ENCODE measurements around the gene NDUFA11. TPM values are rescaled to one million over a fixed set of nuclear protein-coding genes. Genes with fewer than 3 reads are reported as not detected.
"Not testable (repeated sequence)": the region's sequence is repeated elsewhere in the genome, so short reads cannot be mapped to it uniquely, and the experiment has no call there.

The NDUFA11 gene
- total RNA-seq, 3 donors from 2014 or later: 186 to 278 (median 186) TPM

DNA sequence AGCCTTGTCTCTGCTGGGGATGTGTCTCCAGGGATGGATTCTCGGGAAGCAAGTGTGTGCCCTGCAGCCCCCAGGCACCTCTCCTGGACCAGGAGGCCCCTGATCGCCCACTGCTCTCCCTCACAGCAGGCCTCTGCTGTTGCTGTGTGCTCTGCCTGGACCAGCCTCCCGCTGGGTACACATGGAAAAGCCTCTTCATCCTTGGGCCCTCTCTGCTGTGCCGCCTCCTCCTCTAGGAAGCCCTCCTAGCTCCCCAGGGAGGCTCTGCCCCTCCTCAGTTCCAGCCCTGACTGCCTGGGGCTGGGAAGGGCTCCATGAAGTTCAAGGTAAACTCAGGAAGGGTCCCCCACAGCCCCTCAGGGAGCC is 12.0 kb downstream of the NDUFA11 start:
- H3K27me3 ChIP-seq: peaks cover 0 to 3% of the 10 kb centered on the region in 2 donors
- peaks cover 0 to 8% of the 10 kb centered on the region in 2 donors for H3K4me1 ChIP-seq
- intact Hi-C loops (cut with DNase I; ENCODE audit: low total_unique reads): no loop called here
- peaks cover 7% of the 10 kb centered on the region for H3K36me3 ChIP-seq
- no peak for DNase-seq (ENCODE audit: low spot score in 2 of 2)
- TF ChIP-seq, protein P1, sequence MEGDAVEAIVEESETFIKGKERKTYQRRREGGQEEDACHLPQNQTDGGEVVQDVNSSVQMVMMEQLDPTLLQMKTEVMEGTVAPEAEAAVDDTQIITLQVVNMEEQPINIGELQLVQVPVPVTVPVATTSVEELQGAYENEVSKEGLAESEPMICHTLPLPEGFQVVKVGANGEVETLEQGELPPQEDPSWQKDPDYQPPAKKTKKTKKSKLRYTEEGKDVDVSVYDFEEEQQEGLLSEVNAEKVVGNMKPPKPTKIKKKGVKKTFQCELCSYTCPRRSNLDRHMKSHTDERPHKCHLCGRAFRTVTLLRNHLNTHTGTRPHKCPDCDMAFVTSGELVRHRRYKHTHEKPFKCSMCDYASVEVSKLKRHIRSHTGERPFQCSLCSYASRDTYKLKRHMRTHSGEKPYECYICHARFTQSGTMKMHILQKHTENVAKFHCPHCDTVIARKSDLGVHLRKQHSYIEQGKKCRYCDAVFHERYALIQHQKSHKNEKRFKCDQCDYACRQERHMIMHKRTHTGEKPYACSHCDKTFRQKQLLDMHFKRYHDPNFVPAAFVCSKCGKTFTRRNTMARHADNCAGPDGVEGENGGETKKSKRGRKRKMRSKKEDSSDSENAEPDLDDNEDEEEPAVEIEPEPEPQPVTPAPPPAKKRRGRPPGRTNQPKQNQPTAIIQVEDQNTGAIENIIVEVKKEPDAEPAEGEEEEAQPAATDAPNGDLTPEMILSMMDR (IDR thresholded peaks at IDR 0.05): no peak
- no peak for TF ChIP-seq POLR2A (IDR thresholded peaks at IDR 0.05)
- TF ChIP-seq POLR2AphosphoS5 (IDR thresholded peaks at IDR 0.05): no peak
- H3K27ac ChIP-seq: no peak overlapping the region
- H3K4me3 ChIP-seq: no peak overlapping the region
- no peaks in the 10 kb centered on the region for H3K9me3 ChIP-seq

DNA sequence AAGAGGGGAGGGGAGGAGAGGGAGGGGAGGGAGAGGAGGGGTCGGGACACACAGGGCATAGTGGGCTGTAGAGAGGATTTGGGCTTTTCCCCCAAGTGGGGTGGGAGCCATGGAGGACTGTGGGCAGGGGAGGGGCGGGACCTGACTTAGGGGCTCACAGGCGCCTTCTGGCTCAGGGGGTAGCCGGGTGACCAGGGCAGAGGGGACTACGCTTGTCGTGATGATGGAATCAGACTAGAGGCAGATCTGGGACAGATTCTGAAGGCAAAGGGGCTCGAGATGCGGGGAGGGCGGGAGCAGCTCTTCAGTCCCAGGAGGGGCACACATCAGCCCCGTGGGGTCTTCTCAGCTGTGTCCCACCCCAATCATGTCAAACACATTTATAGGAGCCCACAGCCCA is 13.5 kb downstream of the NDUFA11 start:
- peaks cover 0 to 3% of the 10 kb centered on the region in 2 donors for H3K27me3 ChIP-seq
- no peaks in the 10 kb centered on the region for H3K9me3 ChIP-seq
- H3K4me3 ChIP-seq: no peak overlapping the region
- no peak overlapping the region for H3K27ac ChIP-seq
- H3K4me1 ChIP-seq: peaks cover 0 to 8% of the 10 kb centered on the region in 2 donors
- TF ChIP-seq POLR2A (IDR thresholded peaks at IDR 0.05) (no peak), POLR2AphosphoS5 (IDR thresholded peaks at IDR 0.05) (no peak)
- TF ChIP-seq, protein P1 (IDR thresholded peaks at IDR 0.05): no peak
- DNase-seq (ENCODE audit: low spot score in 2 of 2): no peak
- no peaks in the 10 kb centered on the region for H3K36me3 ChIP-seq
- intact Hi-C loops (cut with DNase I; ENCODE audit: low total_unique reads): no loop called here

DNA sequence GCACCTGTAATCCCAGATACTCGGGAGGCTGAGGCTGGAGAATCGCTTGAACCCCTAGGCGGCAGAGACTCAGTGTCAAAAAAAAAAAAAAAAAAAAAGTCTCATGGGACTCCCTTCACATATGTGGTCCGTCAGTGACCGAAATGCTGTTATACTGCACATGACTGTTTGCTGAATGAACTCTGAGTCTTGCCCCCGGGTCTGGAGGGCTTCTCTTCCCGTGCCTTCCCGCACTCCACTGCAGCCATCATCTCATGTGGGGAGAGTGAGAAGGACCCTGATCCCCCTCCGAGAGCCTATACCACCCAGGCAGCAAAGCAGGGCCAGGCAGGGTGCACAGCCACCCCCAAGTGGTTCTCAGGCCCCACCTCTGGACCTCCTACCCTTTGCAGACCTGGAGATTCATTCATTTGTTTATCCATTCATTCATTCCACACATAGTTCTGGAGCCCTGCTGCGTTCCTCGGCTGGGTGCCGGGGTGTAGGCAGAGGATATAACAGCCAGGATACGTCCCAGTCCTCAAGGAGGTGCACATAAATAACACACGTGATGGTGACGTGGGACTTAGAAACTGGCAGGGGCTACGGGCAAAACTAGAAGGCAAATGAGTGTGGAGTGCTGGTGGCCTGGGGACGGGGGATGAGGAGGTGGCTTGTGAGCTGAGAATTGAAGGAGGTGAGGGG is 14.2 kb downstream of the NDUFA11 start:
- H3K9me3 ChIP-seq: no peaks in the 10 kb centered on the region
- H3K27me3 ChIP-seq: peaks cover 0 to 3% of the 10 kb centered on the region in 2 donors
- peaks cover 0 to 8% of the 10 kb centered on the region in 2 donors for H3K4me1 ChIP-seq
- no peak overlapping the region for H3K27ac ChIP-seq
- H3K4me3 ChIP-seq: no peak overlapping the region
- intact Hi-C loops (cut with DNase I; ENCODE audit: low total_unique reads): no loop called here
- no peaks in the 10 kb centered on the region for H3K36me3 ChIP-seq
- no peak for DNase-seq (ENCODE audit: low spot score in 2 of 2)
- no peak for TF ChIP-seq POLR2A (IDR thresholded peaks at IDR 0.05)
- TF ChIP-seq, protein P1 (IDR thresholded peaks at IDR 0.05): no peak
- no peak for TF ChIP-seq POLR2AphosphoS5 (IDR thresholded peaks at IDR 0.05)

DNA sequence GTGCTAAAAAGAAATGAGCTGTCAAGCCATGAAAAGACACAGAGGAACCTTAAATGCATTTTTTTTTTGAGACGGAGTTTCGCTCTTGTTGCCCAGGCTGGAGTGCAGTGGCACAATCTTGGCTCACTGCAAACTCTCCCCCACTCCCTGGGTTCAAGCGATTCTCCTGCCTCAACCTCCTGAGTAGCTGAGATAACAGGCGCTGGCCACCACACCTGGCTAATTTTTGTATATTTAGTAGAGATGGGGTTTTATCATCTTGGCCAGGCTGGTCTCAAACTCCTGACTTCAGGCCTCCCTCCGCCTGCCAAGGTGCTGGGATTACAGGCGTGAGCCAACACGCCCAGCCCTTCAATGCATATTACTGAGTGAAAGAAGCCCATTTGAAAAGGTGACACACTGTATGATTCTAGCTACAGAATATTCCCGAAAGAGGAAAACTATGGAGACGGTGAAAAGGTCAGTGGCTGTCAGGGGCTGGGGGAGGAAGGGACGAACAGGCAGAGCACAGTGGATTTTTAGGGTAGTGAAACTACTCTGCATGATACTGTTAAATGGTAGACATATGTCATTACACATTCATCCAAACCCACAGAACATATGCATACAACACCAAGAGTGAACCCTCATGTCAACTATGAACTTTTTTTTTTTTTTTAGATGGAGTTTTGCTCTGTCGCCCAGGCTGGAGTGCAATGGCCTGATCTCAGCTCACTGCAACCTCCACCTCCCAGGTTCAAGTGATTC is 19.4 kb downstream of the NDUFA11 start:
- H3K4me1 ChIP-seq; H3K27me3 ChIP-seq; intact Hi-C loops (cut with DNase I; ENCODE audit: low total_unique reads); H3K27ac ChIP-seq; H3K9me3 ChIP-seq; DNase-seq (ENCODE audit: low spot score in 2 of 2); H3K36me3 ChIP-seq; H3K4me3 ChIP-seq: not testable (repeated sequence)

DNA sequence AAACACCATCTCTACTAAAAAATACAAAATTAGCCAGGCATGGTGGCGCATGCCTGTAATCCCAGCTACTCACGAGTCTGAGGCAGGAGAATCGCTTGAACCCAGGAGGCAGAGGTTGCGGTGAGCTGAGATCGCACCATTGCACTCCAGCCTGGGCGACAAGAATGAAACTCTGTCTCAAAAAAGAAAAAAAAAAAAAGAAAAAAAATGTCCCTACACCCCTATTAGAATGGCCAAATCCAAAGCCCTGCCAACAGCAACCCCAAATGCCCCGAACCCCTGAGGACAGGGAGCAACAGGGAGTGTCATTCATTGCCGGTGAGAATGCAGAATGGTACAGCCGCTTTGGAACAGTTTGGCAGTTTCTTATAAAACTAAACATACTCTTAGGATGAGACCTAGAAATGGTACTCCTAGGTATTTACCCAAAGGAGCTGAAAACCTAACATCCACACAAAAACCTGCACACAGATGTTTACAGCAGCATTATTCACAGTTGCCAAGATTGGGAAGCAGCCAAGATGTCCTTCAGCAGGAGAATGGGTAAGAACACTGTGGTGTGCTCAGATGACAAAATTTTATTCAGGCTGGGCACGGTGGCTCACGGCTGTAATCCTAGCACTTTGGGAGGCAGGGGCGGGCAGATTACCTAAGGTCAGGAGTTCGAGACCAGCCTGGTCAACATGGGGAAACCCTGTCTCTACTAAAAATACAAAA is 20.3 kb downstream of the NDUFA11 start:
- H3K4me3 ChIP-seq; H3K27ac ChIP-seq; H3K27me3 ChIP-seq; H3K4me1 ChIP-seq; intact Hi-C loops (cut with DNase I; ENCODE audit: low total_unique reads); DNase-seq (ENCODE audit: low spot score in 2 of 2); H3K36me3 ChIP-seq; H3K9me3 ChIP-seq: not testable (repeated sequence)

Measured in breast epithelium (tissue), 4 donors.